ENCODE results near the gene VAMP3. TPM values are rescaled to one million over a fixed set of nuclear protein-coding genes. Genes with fewer than 3 reads are reported as not detected.

VAMP3 gene
- total RNA-seq, 3 donors from 2014 or later: 75.7 to 167 (median 81.2) TPM

- no peak overlapping the region for H3K27ac ChIP-seq
- intact Hi-C loops (cut with DNase I; ENCODE audit: low total_unique reads): loop anchor here (2.0 kb wide), 1 partner anchor 90 kb away; no protein-coding TSS in a partner anchor
Observed at GRCh38 chr1:7752512-7753417, 18.3 kb upstream of the VAMP3 start.

GRCh38 chr1:7753641-7754040, 17.5 kb upstream of the VAMP3 start:
- intact Hi-C loops (cut with DNase I; ENCODE audit: low total_unique reads): loop anchor here (2.0 kb wide), 1 partner anchor 91 kb away; no protein-coding TSS in a partner anchor
- H3K4me1 ChIP-seq: no peaks in the 10 kb centered on the region

More at GRCh38 chr1:7752512-7753417, 18.3 kb upstream of the VAMP3 start:
- H3K4me3 ChIP-seq: peak overlapping the region; percentile 21 to 26 (median 25)
- H3K27me3 ChIP-seq: no peaks in the 10 kb centered on the region
- no peak for TF ChIP-seq POLR2AphosphoS5 (IDR thresholded peaks at IDR 0.05)
- no peak for TF ChIP-seq POLR2A (IDR thresholded peaks at IDR 0.05)
- peak; percentile 62 to 83 (median 77) for TF ChIP-seq CTCF (IDR thresholded peaks at IDR 0.05)
- DNase-seq (ENCODE audit: low spot score in 2 of 2): peak in 1 of 2 donors; percentile 53
- H3K9me3 ChIP-seq: no peaks in the 10 kb centered on the region
- H3K36me3 ChIP-seq: no peaks in the 10 kb centered on the region
- no peaks in the 10 kb centered on the region for H3K4me1 ChIP-seq

GRCh38 chr1:7754234-7754633, 16.9 kb upstream of the VAMP3 start:
- DNase-seq (ENCODE audit: low spot score in 2 of 2): no peak
- Histone ChIP-seq H3K9me3 (no peaks in the 10 kb centered on the region), H3K27me3 (no peaks in the 10 kb centered on the region), H3K36me3 (no peaks in the 10 kb centered on the region), H3K27ac (no peak overlapping the region), H3K4me3 (no peak overlapping the region), H3K4me1 (no peaks in the 10 kb centered on the region)
- TF ChIP-seq POLR2A (IDR thresholded peaks at IDR 0.05) (no peak), CTCF (IDR thresholded peaks at IDR 0.05) (no peak)
- intact Hi-C loops (cut with DNase I; ENCODE audit: low total_unique reads): no loop called here

More at GRCh38 chr1:7753641-7754040, 17.5 kb upstream of the VAMP3 start:
- Histone ChIP-seq H3K27ac (no peak overlapping the region), H3K27me3 (no peaks in the 10 kb centered on the region), H3K9me3 (no peaks in the 10 kb centered on the region), H3K36me3 (no peaks in the 10 kb centered on the region), H3K4me3 (no peak overlapping the region)
- TF ChIP-seq POLR2A (IDR thresholded peaks at IDR 0.05) (no peak), CTCF (IDR thresholded peaks at IDR 0.05) (no peak), POLR2AphosphoS5 (IDR thresholded peaks at IDR 0.05) (no peak)
- no peak for DNase-seq (ENCODE audit: low spot score in 2 of 2)

GRCh38 chr1:7755448-7755847, 15.6 kb upstream of the VAMP3 start:
- H3K4me3 ChIP-seq: no peak overlapping the region
- H3K36me3 ChIP-seq: no peaks in the 10 kb centered on the region
- H3K9me3 ChIP-seq: no peaks in the 10 kb centered on the region
- H3K27ac ChIP-seq: no peak overlapping the region
- no peak for DNase-seq (ENCODE audit: low spot score in 2 of 2)
- TF ChIP-seq POLR2A (IDR thresholded peaks at IDR 0.05) (no peak), CTCF (IDR thresholded peaks at IDR 0.05) (no peak), POLR2AphosphoS5 (IDR thresholded peaks at IDR 0.05) (no peak)
- intact Hi-C loops (cut with DNase I; ENCODE audit: low total_unique reads): no loop called here
- no peaks in the 10 kb centered on the region for H3K4me1 ChIP-seq
- H3K27me3 ChIP-seq: no peaks in the 10 kb centered on the region

GRCh38 chr1:7760245-7760644, 10.9 kb upstream of the VAMP3 start:
- no peak for TF ChIP-seq POLR2AphosphoS5 (IDR thresholded peaks at IDR 0.05)
- no peak for TF ChIP-seq POLR2A (IDR thresholded peaks at IDR 0.05)
- TF ChIP-seq CTCF (IDR thresholded peaks at IDR 0.05): no peak
- Histone ChIP-seq H3K9me3 (no peaks in the 10 kb centered on the region), H3K36me3 (no peaks in the 10 kb centered on the region), H3K4me3 (no peak overlapping the region), H3K27me3 (no peaks in the 10 kb centered on the region), H3K27ac (peak overlapping the region in 1 of 2 donors; percentile 1), H3K4me1 (no peaks in the 10 kb centered on the region)
- no peak for DNase-seq (ENCODE audit: low spot score in 2 of 2)
- intact Hi-C loops (cut with DNase I; ENCODE audit: low total_unique reads): no loop called here
